HepG2 (cell line): ENCODE data around the gene PCGF6. TPM values are rescaled to one million over a fixed set of nuclear protein-coding genes. Genes with fewer than 3 reads are reported as not detected.

Experiments used
- ATAC-seq: fragments of 200-7000 bp; cut with Tn5 transposase; 3 replicates; pipeline ENCODE4 v1.9.1; 2020; ENCODE audit warnings: mild to moderate bottlenecking, moderate library complexity
- BruUV-seq: library from RNA; stranded (reverse); fragments of 400-500 nt; replicated peaks from 2 replicates; lab custom pipeline; 2021; lab: Mats Ljungman, UMichigan
- CTCF ChIA-PET: fragments of 300-600 bp; formaldehyde crosslinking; extraction: SDS; loops from one replicate; lab custom pipeline; 2021; ENCODE audit warnings: low total read pairs, inconsistent platforms, low intra/inter-chr PET ratio; lab: Yijun Ruan, JAX
- POLR2A ChIA-PET: fragments of 350-600 bp; sonication (Branson Sonifier 250); formaldehyde crosslinking; loops from one replicate; lab custom pipeline; 2020; ENCODE audit warnings: antibody characterized with exemption, inconsistent platforms; lab: Yijun Ruan, JAX
- DNase-seq: peaks from one replicate; pipeline ENCODE4 v3.0.0-alpha.2; 2015; ENCODE audit warnings: low spot score
- FAIRE-seq: peaks from 3 replicates; lab custom pipeline; 2011; peaks lifted over from hg19 to GRCh38; lab: Jason Lieb, UNC
- H2AFZ ChIP-seq: one replicate; pipeline ENCODE4 v1.6.1; 2011; ENCODE audit warnings: low read length, inconsistent platforms
- H3K27ac ChIP-seq: fragments of 300-600 bp; 3 replicates; pipeline ENCODE4 v1.8.0; 2011; ENCODE audit warnings: mixed run types, mild to moderate bottlenecking, mixed read lengths, low read length, inconsistent platforms; ENCODE audit not compliant: insufficient read depth; ENCODE audit errors: extremely low read length
- H3K27me3 ChIP-seq, 2 experiments: fragments of 200-600 bp in 1 of 2; 2 replicates in 1 of 2; 3 replicates in 1 of 2; pipeline versions ENCODE4 v1.6.0 to v1.8.0; 2011; ENCODE audit warnings: low read length in 2 of 2, mild to moderate bottlenecking in 2 of 2, moderate library complexity in 2 of 2, inconsistent platforms in 1 of 2; ENCODE audit not compliant: insufficient read depth in 2 of 2, control insufficient read depth in 1 of 2
- H3K36me3 ChIP-seq, 2 experiments: fragments of 200-600 bp in 1 of 2; replicated peaks in 1 of 2; 2 replicates in 1 of 2; 3 replicates in 1 of 2; pipeline versions ENCODE4 v1.5.1 to v1.8.0; 2011; ENCODE audit warnings: low read length in 2 of 2, inconsistent platforms in 1 of 2; ENCODE audit not compliant: insufficient read depth in 2 of 2, control insufficient read depth in 1 of 2
- H3K4me1 ChIP-seq: 2 replicates; pipeline ENCODE4 v1.5.1; 2012; ENCODE audit warnings: low read length, inconsistent platforms; ENCODE audit not compliant: insufficient read depth
- H3K4me2 ChIP-seq: 2 replicates; pipeline ENCODE4 v1.6.0; 2011; ENCODE audit warnings: low read depth, low read length, inconsistent platforms
- H3K4me3 ChIP-seq, 3 experiments: fragments of 200-600 bp in 1 of 3; sonication (generic), shearing (Covaris generic) in 1 of 3; replicated peaks in 1 of 3; 2 replicates each; pipeline ENCODE4 v1.5.1; 2011 to 2016; ENCODE audit warnings: low read length in 3 of 3, inconsistent platforms in 2 of 3, low read depth in 2 of 3, mild to moderate bottlenecking in 2 of 3, control low read depth in 1 of 3, mixed read lengths in 1 of 3; ENCODE audit not compliant: insufficient read depth in 1 of 3
- H3K79me2 ChIP-seq: one replicate; pipeline ENCODE4 v1.6.1; 2011; ENCODE audit warnings: low read length, inconsistent platforms; ENCODE audit not compliant: insufficient read depth
- H3K9ac ChIP-seq: 2 replicates; pipeline ENCODE4 v1.6.0; 2011; ENCODE audit warnings: mild to moderate bottlenecking, low read depth, low read length, inconsistent platforms; ENCODE audit not compliant: insufficient read depth
- H3K9me3 ChIP-seq: 2 replicates; pipeline ENCODE4 v1.5.1; 2012; ENCODE audit warnings: mild to moderate bottlenecking, low read length
- H4K20me1 ChIP-seq: 2 replicates; pipeline ENCODE4 v1.6.0; 2011; ENCODE audit warnings: inconsistent platforms, mild to moderate bottlenecking, low read length, moderate library complexity; ENCODE audit not compliant: insufficient read depth
- SRY ChIP-seq: sonication (generic); formaldehyde crosslinking; IDR thresholded peaks from 2 replicates; pipeline ENCODE4 v1.8.0; 2022; ENCODE audit warnings: mild to moderate bottlenecking, missing genetic modification reagents
- ZBTB3 ChIP-seq: sonication (generic); formaldehyde crosslinking; IDR thresholded peaks from 2 replicates; pipeline ENCODE4 v1.4.0; 2020; ENCODE audit warnings: low read depth, mild to moderate bottlenecking, moderate library complexity, missing genetic modification reagents, borderline replicate concordance
- ZNF607 ChIP-seq: sonication (generic); formaldehyde crosslinking; IDR thresholded peaks from 2 replicates; pipeline ENCODE4 v1.5.1; 2020; ENCODE audit warnings: missing genetic modification reagents, mild to moderate bottlenecking, borderline replicate concordance
- WGBS: methylation state at CpG from one replicate; pipeline ENCODE4 v1.1.6; 2017; ENCODE audit warnings: low lambda C conversion rate; 5-methylcytosine and 5-hydroxymethylcytosine counted together
- in situ Hi-C: cut with HindIII; loops from 2 replicates; pipeline ENCODE4 v1.10.0; 2017; ENCODE audit warnings: low pct_unique_long_range_greater_than_20kb; ENCODE audit not compliant: extremely low pct_ligation_motif_present
- intact Hi-C: fragments of 100-400 bp; cut with micrococcal nuclease; formaldehyde crosslinking; loops from one replicate; pipeline ENCODE4 v1.10.0; 2022; ENCODE audit not compliant: unreplicated experiment
- polyA plus RNA-seq, 8 experiments: library from polyadenylated mRNA; depleted of rRNA in 3 of 8; stranded (reverse) in 7 of 8; unstranded in 1 of 8; fragments of >200 nt; fragmentation: Illumina TruSeq in 4 of 8; extraction: Trizol in 4 of 8; gene quantifications; 2 replicates each; pipeline versions ENCODE4 v1.2.1 to v1.2.3, GENCODE V29; 2011 to 2016; ENCODE audit warnings: low read depth in 4 of 8, missing spikeins in 1 of 8, mixed read lengths in 1 of 8; ENCODE audit not compliant: insufficient read depth in 1 of 8
- total RNA-seq, 5 experiments: library from RNA; depleted of rRNA; stranded (reverse); fragments of >200 nt; fragmentation: Illumina TruSeq; extraction: Trizol; gene quantifications; 2 replicates each; pipeline ENCODE4 v1.2.3, GENCODE V29; 2016; ENCODE audit warnings: low read depth in 1 of 5
- TF ChIP-seq, protein P1 (sequence below), 2 experiments: IDR thresholded peaks; 2 replicates each; pipeline ENCODE4 v1.6.1; 2011 to 2012; ENCODE audit warnings: low read length in 2 of 2, borderline replicate concordance in 1 of 2, low read depth in 1 of 2, mild to moderate bottlenecking in 1 of 2, moderate library complexity in 1 of 2
- TF ChIP-seq, protein P2 (sequence below): sonication (generic); formaldehyde crosslinking; IDR thresholded peaks from 2 replicates; pipeline ENCODE4 v1.5.0; 2020; ENCODE audit warnings: mild to moderate bottlenecking, missing genetic modification reagents, moderate library complexity
- TF ChIP-seq, protein P3 (sequence below): sonication (generic); formaldehyde crosslinking; IDR thresholded peaks from 2 replicates; pipeline ENCODE4 v1.4.0; 2020; ENCODE audit warnings: missing genetic modification reagents

Gene PCGF6
- total and polyA plus RNA-seq, 2 of the 13 experiments (the other 11 are each of a cell fraction or from before 2014, with no cell fraction given) = 5.2 to 19.4 TPM

DNA sequence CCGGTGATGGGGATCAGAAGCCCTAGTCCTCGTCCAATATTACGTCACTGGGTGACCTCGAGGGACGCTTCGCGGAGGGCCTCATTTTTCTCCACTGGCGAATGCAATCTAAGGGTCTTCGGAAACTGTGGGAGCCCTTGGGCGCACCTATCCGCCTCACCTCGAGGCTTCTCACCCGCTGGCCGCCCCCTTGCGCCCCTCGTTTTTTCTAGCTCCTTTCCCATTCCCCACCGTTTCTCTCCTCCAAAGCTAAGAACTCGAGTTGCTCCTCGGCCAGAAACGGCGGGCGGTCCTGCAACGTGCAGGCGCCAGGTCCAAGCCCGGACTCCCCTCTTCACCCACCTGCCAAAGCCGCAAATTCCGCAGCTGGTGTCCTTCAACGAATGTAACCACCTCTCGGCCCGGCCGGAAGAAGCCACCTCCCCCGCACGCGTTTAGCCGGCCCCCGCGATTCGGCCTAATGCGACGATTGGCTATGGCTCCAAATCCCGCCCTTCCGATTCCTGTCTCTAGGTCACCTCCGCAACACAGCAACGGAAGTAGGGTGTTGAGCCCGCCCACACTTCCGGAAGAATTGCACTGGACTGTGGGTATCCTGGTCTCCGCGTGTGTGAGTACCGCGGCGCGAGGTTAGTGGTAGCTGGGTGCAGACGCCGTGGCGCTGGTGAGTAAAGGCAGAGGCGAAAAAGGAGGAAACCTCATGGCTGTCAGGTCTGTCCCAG lies 45.3 kb upstream of the PCGF6 start, which contains the start of the genes ATP5MK and PDCD11 (continued):
- TF ChIP-seq, protein P1, sequence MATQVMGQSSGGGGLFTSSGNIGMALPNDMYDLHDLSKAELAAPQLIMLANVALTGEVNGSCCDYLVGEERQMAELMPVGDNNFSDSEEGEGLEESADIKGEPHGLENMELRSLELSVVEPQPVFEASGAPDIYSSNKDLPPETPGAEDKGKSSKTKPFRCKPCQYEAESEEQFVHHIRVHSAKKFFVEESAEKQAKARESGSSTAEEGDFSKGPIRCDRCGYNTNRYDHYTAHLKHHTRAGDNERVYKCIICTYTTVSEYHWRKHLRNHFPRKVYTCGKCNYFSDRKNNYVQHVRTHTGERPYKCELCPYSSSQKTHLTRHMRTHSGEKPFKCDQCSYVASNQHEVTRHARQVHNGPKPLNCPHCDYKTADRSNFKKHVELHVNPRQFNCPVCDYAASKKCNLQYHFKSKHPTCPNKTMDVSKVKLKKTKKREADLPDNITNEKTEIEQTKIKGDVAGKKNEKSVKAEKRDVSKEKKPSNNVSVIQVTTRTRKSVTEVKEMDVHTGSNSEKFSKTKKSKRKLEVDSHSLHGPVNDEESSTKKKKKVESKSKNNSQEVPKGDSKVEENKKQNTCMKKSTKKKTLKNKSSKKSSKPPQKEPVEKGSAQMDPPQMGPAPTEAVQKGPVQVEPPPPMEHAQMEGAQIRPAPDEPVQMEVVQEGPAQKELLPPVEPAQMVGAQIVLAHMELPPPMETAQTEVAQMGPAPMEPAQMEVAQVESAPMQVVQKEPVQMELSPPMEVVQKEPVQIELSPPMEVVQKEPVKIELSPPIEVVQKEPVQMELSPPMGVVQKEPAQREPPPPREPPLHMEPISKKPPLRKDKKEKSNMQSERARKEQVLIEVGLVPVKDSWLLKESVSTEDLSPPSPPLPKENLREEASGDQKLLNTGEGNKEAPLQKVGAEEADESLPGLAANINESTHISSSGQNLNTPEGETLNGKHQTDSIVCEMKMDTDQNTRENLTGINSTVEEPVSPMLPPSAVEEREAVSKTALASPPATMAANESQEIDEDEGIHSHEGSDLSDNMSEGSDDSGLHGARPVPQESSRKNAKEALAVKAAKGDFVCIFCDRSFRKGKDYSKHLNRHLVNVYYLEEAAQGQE (IDR thresholded peaks at IDR 0.05; ENCODE audit: borderline replicate concordance in 1 of 2, low read depth in 1 of 2, low read length in 2 of 2) = no peak
- TF ChIP-seq, protein P2, sequence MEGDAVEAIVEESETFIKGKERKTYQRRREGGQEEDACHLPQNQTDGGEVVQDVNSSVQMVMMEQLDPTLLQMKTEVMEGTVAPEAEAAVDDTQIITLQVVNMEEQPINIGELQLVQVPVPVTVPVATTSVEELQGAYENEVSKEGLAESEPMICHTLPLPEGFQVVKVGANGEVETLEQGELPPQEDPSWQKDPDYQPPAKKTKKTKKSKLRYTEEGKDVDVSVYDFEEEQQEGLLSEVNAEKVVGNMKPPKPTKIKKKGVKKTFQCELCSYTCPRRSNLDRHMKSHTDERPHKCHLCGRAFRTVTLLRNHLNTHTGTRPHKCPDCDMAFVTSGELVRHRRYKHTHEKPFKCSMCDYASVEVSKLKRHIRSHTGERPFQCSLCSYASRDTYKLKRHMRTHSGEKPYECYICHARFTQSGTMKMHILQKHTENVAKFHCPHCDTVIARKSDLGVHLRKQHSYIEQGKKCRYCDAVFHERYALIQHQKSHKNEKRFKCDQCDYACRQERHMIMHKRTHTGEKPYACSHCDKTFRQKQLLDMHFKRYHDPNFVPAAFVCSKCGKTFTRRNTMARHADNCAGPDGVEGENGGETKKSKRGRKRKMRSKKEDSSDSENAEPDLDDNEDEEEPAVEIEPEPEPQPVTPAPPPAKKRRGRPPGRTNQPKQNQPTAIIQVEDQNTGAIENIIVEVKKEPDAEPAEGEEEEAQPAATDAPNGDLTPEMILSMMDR = peak; percentile 60

DNA sequence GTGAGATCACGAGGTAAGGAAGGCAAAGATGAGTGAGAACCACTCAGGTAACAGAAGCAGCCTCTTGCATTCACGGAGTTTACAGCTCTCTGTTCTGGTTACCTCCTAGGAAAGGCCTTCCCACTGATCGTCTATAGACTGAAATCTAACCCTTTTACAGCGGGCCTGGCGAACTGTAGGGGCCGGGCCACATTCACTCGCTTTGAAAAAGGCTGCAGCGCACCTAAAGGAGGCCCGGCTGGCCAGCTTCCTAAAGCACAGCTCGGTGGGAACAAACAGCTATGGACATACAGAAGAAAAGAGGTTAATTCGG lies 44.8 kb upstream of the PCGF6 start:
- ATAC-seq = peak; percentile 38
- peaks cover 49% of the 10 kb centered on the region for H3K4me1 ChIP-seq
- peak overlapping the region; percentile 93 for H3K9ac ChIP-seq
- in situ Hi-C loops = no loop called here
- no peaks in the 10 kb centered on the region for H3K9me3 ChIP-seq
- no peak for DNase-seq
- BruUV-seq = TSS peak; percentile 90
- peaks cover 5 to 37% of the 10 kb centered on the region in 2 experiments; a peak in 4 of 5 replicates for H3K36me3 ChIP-seq
- no peaks in the 10 kb centered on the region; a peak in 1 of 5 replicates for H3K27me3 ChIP-seq
- peak overlapping the region; percentile 81 for H3K27ac ChIP-seq
- H3K4me3 ChIP-seq = peak overlapping the region; percentile 71 to 94 (median 84)
- intact Hi-C loops = loop anchor here (2.0 kb wide), 1 partner anchor 27 kb away; no protein-coding TSS in a partner anchor
- H3K79me2 ChIP-seq = peaks cover 55% of the 10 kb centered on the region
- ChIA-PET CTCF (no interaction called here), POLR2A (interaction anchor here (1.0 to 1.8 kb wide), 8 partner anchors 8 to 74 kb away, joined by 3 to 10 read pairs (median 5); partner anchors contain the start of genes PCGF6 and TAF5)
- no peak overlapping the region for H2AFZ ChIP-seq
- 3% methylated on average over 11 of the region's 11 CpGs for whole genome bisulfite sequencing
- H3K4me2 ChIP-seq = peak overlapping the region; percentile 92
- no peak for FAIRE-seq
- H4K20me1 ChIP-seq = no peaks in the 10 kb centered on the region
- 0 out of 2 replicates have a peak, but pooled peaks have one; percentile 15 for TF ChIP-seq ZBTB3
- TF ChIP-seq SRY = no peak; the same call in 1 of the 2 replicates
- TF ChIP-seq ZNF607 = 0 out of 2 replicates have a peak, but pooled peaks have one; percentile 26
- TF ChIP-seq, protein P3, sequence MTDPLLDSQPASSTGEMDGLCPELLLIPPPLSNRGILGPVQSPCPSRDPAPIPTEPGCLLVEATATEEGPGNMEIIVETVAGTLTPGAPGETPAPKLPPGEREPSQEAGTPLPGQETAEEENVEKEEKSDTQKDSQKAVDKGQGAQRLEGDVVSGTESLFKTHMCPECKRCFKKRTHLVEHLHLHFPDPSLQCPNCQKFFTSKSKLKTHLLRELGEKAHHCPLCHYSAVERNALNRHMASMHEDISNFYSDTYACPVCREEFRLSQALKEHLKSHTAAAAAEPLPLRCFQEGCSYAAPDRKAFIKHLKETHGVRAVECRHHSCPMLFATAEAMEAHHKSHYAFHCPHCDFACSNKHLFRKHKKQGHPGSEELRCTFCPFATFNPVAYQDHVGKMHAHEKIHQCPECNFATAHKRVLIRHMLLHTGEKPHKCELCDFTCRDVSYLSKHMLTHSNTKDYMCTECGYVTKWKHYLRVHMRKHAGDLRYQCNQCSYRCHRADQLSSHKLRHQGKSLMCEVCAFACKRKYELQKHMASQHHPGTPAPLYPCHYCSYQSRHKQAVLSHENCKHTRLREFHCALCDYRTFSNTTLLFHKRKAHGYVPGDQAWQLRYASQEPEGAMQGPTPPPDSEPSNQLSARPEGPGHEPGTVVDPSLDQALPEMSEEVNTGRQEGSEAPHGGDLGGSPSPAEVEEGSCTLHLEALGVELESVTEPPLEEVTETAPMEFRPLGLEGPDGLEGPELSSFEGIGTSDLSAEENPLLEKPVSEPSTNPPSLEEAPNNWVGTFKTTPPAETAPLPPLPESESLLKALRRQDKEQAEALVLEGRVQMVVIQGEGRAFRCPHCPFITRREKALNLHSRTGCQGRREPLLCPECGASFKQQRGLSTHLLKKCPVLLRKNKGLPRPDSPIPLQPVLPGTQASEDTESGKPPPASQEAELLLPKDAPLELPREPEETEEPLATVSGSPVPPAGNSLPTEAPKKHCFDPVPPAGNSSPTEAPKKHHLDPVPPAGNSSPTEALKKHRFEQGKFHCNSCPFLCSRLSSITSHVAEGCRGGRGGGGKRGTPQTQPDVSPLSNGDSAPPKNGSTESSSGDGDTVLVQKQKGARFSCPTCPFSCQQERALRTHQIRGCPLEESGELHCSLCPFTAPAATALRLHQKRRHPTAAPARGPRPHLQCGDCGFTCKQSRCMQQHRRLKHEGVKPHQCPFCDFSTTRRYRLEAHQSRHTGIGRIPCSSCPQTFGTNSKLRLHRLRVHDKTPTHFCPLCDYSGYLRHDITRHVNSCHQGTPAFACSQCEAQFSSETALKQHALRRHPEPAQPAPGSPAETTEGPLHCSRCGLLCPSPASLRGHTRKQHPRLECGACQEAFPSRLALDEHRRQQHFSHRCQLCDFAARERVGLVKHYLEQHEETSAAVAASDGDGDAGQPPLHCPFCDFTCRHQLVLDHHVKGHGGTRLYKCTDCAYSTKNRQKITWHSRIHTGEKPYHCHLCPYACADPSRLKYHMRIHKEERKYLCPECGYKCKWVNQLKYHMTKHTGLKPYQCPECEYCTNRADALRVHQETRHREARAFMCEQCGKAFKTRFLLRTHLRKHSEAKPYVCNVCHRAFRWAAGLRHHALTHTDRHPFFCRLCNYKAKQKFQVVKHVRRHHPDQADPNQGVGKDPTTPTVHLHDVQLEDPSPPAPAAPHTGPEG (CRISPR knock-in tag) = no peak
